Activated CD4-positive, CD25-positive, alpha-beta regulatory T cell (primary cell): ENCODE results near the gene JARID2.
"Not testable (repeated sequence)": the region's sequence is repeated elsewhere in the genome, so short reads cannot be mapped to it uniquely, and the experiment has no call there.

ENCODE experiments used
- DNase-seq, 4 experiments: peaks; one replicate each; lab custom pipeline; 2025; lab: John Stamatoyannopoulos, UW

The JARID2 gene

GRCh38 chr6:15399641-15400470 is 154.0 kb downstream of the JARID2 start:
- no peak for DNase-seq

DNA sequence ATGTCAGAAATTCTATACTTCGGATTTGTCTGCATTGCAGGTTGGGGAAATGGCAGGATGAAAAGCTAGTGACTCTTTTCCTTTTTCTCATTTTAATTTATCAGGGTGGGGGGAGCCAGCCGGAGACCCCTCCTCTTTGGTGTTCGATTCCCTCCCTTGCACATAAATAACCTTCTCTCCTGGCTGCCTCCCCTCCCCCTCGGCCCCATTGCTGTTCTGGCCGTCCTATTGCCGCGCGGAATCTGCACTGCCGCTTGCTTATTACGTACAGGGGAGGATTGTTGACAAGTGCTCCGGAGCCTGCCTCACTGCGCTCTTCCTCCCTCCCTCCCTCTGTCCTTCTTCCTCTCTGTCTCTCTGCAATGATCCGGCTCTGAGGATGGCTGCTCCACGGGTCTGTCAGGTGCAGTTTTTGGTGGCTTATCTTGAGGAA is 154.7 kb downstream of the JARID2 start:
- no peak for DNase-seq

DNA sequence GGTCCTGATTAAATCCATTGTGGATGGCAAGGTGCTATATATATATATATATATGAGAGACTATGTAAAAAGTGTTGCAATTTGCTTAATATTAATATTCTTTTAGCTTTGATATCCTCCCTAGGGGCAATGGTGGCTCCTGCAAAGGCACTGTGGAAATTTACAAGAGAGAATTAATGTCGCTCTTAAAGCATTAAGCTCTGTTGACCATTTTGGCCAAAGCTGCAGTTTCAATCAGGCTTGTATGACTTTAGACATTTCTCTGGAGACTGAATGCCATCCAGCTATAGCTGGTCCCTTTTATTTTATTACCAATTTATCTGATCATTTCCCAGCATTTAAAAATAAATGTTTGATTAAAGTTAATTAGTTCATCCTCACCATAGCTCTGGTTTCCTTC is 155.3 kb downstream of the JARID2 start:
- DNase-seq = no peak

GRCh38 chr6:15401769-15402250 is 155.9 kb downstream of the JARID2 start:
- no peak for DNase-seq

- no peak for DNase-seq
These were observed 156.7 kb downstream of the JARID2 start for GRCh38 chr6:15402406-15403045.

DNA sequence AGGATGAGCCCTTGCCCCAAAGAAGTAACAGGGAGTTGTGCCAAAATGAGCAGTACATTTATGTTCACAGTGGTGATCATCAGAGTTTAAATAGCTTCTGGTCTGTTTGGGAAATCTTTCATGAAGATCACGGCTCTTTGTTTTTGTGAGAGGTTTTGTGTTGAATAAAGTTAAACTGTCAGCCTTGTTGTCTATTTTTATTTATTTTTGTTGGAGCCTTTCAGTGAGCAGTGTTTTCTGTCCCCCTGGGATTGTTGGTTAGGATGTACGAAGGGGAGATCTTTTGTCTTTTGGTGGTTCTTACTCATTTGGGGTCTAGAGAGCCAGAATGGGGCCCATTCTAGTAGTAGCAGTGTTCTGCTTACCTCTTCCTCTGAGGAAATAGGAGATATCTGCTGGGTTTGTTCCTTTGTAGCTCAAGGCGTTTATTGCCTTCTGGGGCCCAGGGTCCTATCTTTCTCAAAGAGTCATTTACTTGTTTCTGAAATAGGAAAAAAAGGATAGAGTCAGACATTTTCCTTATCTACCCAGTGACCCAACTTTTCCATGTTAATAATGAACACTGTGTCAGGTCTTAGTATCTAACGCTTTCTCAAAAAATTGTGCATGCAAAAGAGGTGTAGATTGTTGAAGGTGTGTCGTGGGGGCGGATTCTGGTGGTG is 157.4 kb downstream of the JARID2 start:
- no peak for DNase-seq

DNA sequence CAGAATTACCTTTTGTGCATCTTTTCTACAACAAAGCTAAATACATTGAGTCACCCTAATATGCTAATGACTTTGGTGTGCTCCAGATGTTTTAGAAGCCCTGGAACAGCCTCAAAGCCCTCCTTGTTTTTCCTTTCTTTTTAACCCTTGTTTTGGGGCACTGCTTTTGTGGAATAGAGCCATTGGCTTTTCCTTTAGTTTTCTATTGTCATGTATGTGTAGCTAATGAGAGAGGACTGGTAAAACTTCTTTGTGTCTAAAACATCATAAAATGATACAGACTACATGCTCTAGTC is 158.8 kb downstream of the JARID2 start:
- DNase-seq = no peak

DNA sequence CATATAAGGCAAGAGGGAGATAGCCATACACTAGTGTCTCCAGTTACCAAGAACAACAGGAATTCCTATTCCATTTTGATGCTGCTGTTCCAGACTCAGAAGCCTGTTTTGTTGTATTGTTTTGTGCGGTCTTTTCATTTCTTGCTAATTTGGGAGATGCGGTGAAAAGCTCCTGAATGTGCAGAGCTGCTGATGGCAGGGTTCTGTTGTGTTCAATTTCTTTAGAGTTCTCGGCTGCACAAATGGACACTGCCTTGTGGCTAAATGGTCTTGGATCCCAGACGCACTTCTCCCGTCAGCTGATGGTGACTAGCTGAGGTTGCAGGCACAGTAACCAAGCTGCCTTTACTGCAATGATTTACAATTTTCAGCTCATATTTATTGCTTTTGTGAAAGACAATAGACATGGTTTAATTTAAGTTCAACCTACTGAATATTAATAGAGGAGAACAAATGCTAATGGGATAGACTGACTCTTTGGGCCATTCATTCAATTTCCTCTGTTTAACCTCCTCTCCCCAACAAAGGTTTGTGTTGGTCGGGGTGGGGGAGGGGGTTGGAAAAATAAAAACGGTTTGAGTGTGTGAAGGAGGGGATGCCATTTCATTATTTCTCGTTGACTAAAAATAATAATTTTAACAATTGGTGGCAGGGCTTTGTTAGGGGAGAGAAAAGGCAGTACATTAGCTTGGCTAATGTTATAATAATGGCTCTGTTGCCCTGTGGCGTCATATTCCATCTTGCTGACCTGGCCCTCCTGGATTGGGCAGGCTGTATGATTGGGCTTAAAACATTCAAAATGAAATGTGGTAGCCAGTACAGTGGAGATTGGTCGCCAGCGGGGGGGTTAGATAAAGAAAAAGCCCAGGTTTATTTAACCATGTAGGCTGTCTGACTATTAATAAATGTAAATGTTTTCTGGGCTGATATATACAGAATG is 159.5 kb downstream of the JARID2 start:
- no peak for DNase-seq

GRCh38 chr6:15406452-15406851 is 160.6 kb downstream of the JARID2 start:
- no peak for DNase-seq

GRCh38 chr6:15408008-15408407 is 162.1 kb downstream of the JARID2 start:
- DNase-seq = no peak

- DNase-seq = no peak
These were observed 162.9 kb downstream of the JARID2 start for GRCh38 chr6:15408758-15409157.

DNA sequence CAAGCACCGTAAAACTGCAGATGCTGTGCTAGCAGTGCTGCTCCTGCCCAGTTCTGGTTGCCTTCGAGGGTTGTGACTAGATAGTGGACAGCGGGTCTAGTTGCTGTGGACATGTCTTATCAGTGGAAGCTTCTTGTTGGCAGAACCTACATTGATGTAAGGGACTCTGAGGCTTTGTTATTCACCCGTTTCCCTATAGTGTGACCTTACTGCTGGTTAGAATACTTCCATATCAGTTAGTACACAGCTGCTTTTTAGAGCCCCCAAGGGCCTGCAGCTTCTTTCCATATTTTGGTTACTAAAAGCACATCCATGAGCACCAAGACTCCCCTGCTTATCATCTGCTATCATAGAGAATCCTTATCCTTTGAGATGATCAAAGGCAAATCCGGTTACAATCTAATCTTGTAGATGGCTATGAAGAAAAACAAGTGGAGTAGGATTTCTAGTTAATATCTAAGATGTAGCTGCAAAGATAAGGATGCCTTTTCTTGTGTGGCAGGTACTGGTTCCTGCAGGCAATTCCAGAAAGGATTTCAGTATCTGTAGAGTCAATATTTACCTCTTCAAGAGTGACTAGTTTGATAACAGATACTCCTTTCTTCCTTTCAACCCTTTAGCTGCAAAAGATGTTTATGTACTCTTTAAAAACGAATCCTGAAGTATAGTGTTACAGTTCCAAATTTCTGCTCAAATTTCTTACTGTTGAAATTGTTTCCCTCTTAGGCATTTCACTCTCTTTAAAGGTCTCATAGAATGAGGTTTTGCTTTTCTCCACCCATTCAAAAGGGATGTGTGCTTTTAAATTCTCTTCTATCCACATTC is 163.6 kb downstream of the JARID2 start:
- no peak for DNase-seq

DNA sequence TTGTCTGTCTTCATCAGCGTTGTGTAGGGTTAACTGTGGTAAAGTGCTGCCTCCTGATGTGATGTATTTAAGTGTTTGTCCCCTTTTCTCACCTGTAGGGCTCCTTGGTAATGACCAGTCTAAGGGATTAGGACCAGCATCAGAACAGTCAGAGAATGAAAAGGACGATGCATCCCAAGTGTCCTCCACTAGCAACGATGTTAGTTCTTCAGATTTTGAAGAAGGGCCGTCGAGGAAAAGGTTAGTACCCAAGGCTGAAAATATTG is 164.2 kb downstream of the JARID2 start:
- no peak for DNase-seq

DNA sequence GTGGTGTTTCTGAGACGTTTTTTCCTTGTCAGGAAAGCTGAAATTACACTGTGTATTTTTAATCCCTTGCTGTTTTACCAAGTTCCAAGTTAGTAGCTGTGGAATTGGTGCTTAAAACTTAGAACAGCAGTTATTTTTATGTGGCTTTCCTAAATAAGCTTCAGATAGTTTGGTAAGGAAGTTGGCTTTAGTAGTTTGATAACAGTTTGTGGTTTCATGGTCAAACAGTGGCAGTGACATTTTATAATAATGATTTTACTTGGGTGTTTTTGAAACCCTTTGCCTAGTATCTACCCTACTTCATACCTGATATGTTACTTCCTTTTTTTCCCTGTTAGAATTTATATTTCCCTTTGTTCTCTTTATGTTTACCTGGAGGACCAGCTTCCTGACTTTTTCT is 164.9 kb downstream of the JARID2 start:
- no peak for DNase-seq

- no peak for DNase-seq
These were observed 165.9 kb downstream of the JARID2 start for GRCh38 chr6:15411766-15412165.

GRCh38 chr6:15412767-15413166 is 166.9 kb downstream of the JARID2 start:
- DNase-seq = no peak

GRCh38 chr6:15413466-15414234 is 167.8 kb downstream of the JARID2 start:
- DNase-seq = no peak

- no peak for DNase-seq
These were observed 168.4 kb downstream of the JARID2 start for GRCh38 chr6:15414235-15414612.

DNA sequence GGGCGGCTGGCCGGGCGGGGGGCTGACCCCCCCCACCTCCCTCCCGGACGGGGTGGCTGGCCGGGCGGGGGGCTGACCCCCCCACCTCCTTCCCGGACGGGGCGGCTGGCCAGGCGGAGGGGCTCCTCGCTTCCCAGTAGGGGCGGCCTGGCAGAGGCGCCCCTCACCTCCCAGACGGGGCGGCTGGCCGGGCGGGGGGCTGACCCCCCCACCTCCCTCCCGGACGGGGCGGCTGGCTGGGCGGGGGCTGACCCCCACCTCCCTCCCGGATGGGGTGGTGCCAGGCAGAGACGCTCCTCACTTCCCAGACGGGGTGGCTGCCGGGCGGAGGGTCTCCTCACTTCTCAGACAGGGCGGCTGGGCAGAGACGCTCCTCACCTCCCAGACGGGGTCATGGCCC is 169.8 kb downstream of the JARID2 start:
- DNase-seq = not testable (repeated sequence)

DNA sequence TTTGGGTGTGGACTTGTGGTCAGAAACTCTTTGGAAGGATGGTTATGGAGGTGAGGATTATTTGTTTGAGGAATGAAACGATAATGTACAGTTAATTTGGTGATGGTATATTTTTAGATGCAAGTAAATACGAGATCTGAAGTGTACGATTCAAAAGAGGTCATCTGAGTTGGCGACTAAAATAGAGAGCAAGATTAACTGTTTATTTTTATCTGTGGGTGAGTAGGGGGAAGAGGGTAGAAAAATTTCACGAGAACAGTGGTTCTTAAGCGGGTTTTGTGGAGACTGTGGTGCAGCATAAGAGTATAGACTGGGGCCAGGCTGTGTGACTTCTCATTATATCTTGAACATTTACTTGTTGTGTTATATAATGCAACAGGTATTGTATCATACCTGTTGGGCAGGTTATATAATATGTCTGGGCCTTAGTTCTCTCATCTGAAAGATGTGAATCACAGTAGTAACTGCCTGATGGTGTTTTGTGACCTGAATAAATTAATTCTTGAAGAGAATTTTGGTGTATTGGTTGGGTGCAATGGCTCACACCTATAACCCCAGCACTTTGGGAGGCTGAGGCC is 171.2 kb downstream of the JARID2 start:
- DNase-seq = no peak
